SK-N-SH treated with all-trans-retinoic acid at 6 μM for 48 hours (cell line): ENCODE measurements around the gene FAM50B.

Source experiments
- CREB5 ChIP-seq: fragments of 250-450 bp; sonication (Bioruptor Pico); IDR thresholded peaks from 2 replicates; pipeline ENCODE4 v1.5.1; 2020; ENCODE audit warnings: low read depth, mild to moderate bottlenecking, moderate library complexity
- TCF4 ChIP-seq: fragments of 250-450 bp; sonication (Bioruptor Pico); IDR thresholded peaks from 2 replicates; pipeline ENCODE4 v1.8.0; 2021; ENCODE audit warnings: mild to moderate bottlenecking, moderate library complexity, borderline replicate concordance
- TSHZ2 ChIP-seq: fragments of 250-450 bp; sonication (Bioruptor Pico); IDR thresholded peaks from 2 replicates; pipeline ENCODE4 v1.5.0; 2020; ENCODE audit warnings: mild to moderate bottlenecking, moderate library complexity

GRCh38 chr6:3887150-3887700, 38.1 kb downstream of the FAM50B start:
- TF ChIP-seq TCF4, result no peak
- no peak for TF ChIP-seq CREB5 (CRISPR knock-in tag)
- no peak for TF ChIP-seq TSHZ2
